ENCODE measurements around the gene HES2. TPM values are rescaled to one million over a fixed set of nuclear protein-coding genes. Genes with fewer than 3 reads are reported as not detected.

HES2 gene
- total RNA-seq, 1 experiment from 2014 or later, result 1.2 TPM

- WGBS (ENCODE audit: extremely low coverage, insufficient read length, low lambda C conversion rate), result no CpG with 5 or more reads among the region's 22 CpGs
- Histone ChIP-seq H4K8ac (replicated peaks; ENCODE audit: insufficient read length, low read depth, low read length) (no peak overlapping the region), H3K27me3 (ENCODE audit: insufficient read depth, low read length) (no peaks in the 10 kb centered on the region), H3K9me3 (ENCODE audit: control insufficient read depth, low read depth, low read length) (no peaks in the 10 kb centered on the region), H3K4me2 (ENCODE audit: insufficient read depth, insufficient read length, low read length) (peak overlapping the region; percentile 25), H3K4me1 (ENCODE audit: insufficient read depth, low read length) (peaks cover 4% of the 10 kb centered on the region; the same call in 1 of the 2 replicates), H4K20me1 (ENCODE audit: control insufficient read depth, insufficient read depth, insufficient read length) (no peaks in the 10 kb centered on the region), H4K91ac (ENCODE audit: insufficient read length, low read depth, low read length) (no peak overlapping the region), H2BK120ac (ENCODE audit: low read depth, low read length, poor library complexity, severe bottlenecking) (no peak overlapping the region), H3K56ac (ENCODE audit: insufficient read length, low read depth, low read length) (no peak overlapping the region), H4K5ac (ENCODE audit: insufficient read length, low read depth, low read length) (no peak overlapping the region), H3K23me2 (ENCODE audit: insufficient read length, low read depth, low read length, poor library complexity, severe bottlenecking) (no peaks in the 10 kb centered on the region), H3K14ac (ENCODE audit: insufficient read depth, low read length) (peak overlapping the region; percentile 83), H3K79me1 (ENCODE audit: insufficient read depth, low read depth, low read length, poor library complexity, severe bottlenecking) (peaks cover 2% of the 10 kb centered on the region), H3K4ac (ENCODE audit: low read depth, low read length) (no peak overlapping the region; the same call in 1 of the 2 replicates), H2BK20ac (ENCODE audit: low read depth, low read length, poor library complexity, severe bottlenecking) (no peak overlapping the region), H3K27ac (ENCODE audit: insufficient read length, low read depth, low read length) (peak overlapping the region; percentile 22), H2BK15ac (ENCODE audit: low read depth, low read length) (no peak overlapping the region), H3K9ac (ENCODE audit: extremely low read depth, insufficient read length, low read length) (no peak overlapping the region), H3K23ac (ENCODE audit: insufficient read length, low read depth, low read length) (no peak overlapping the region), H3T11ph (ENCODE audit: low read length) (no peak overlapping the region), H3K79me2 (ENCODE audit: insufficient read depth, low read length) (peaks cover 29% of the 10 kb centered on the region; the same call in 1 of the 2 replicates), H2AFZ (ENCODE audit: low read length) (no peak overlapping the region), H2AK5ac (ENCODE audit: insufficient read length, low read length) (no peak overlapping the region), H3K18ac (ENCODE audit: insufficient read length, low read depth, low read length) (peak overlapping the region; percentile 80), H2BK12ac (ENCODE audit: insufficient read length, low read depth, low read length) (peak overlapping the region; percentile 15), H2BK5ac (ENCODE audit: insufficient read length, low read length) (no peak overlapping the region)
- Mint-ChIP-seq H3K36me3 (ENCODE audit: insufficient read depth in 1 of 3, low read depth in 3 of 3) (peaks cover 7 to 16% (median 15%) of the 10 kb centered on the region in 3 experiments), H3K27me3 (ENCODE audit: low read depth) (no peaks in the 10 kb centered on the region), H3K9me3 (peaks cover 5% of the 10 kb centered on the region in 2 experiments; a peak in 2 of 5 replicates), H3K27ac (peak overlapping the region; percentile 91 to 93 (median 91); a peak in 6 of 7 replicates), H3K4me3 (peak overlapping the region; percentile 28 to 60; a peak in 4 of 5 replicates), H3K4me1 (peaks cover 30 to 33% of the 10 kb centered on the region in 2 experiments)
- no peak for TF ChIP-seq CTCF (conservative IDR thresholded peaks at IDR 0.05)
- DNase-seq, result peak; percentile 93
Observed at GRCh38 chr1:6385488-6386191, 34.1 kb downstream of the HES2 start.
